ENCODE data around the gene TMEM271. TPM values are rescaled to one million over a fixed set of nuclear protein-coding genes. Genes with fewer than 3 reads are reported as not detected.

The TMEM271 gene
- total and polyA plus RNA-seq, 2 donors (not counting 3 experiments of a cell fraction or from before 2014, with no cell fraction given), result not detected

DNA sequence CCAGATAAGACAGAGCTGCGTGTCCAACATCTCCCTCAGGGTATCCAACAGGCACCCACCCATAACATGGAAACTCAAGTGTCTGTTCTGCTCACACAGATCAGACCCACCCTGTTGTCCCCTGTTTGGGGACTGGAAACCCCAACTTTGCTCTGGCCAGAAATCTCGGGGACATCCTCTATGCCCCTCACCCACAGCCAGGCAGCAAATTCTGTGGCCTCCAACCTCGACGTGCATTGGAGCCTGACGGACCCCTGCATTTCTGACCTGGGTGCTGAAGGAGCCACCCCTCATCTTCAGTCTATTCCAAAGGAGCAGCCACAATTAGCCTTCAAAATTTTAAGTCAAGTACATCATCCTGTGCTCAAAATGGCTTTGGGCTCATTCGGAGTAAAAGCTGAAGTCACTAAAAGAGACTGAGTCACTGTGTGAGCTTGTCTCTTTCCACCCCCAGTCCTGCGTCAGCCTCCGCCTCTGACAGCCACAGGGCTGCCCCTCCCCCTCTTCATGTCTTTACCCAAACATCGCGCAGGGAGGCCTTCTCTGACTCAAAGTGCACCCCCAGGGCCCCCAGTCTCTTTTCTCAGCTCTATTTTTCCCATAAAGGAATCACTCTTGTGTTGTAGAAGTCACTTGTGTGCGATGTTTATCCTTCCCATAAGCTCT is 24.9 kb upstream of the TMEM271 start:
- Histone ChIP-seq H4K20me1 (replicated peaks; ENCODE audit: control insufficient read depth, extremely low read depth, insufficient read depth, low read length) (no peaks in the 10 kb centered on the region), H3K4me2 (ENCODE audit: insufficient read depth, low read length) (no peak overlapping the region), H3K79me2 (ENCODE audit: control insufficient read depth, insufficient read depth, low read length) (no peaks in the 10 kb centered on the region), H3K36me3 (ENCODE audit: control insufficient read depth in 2 of 2, extremely low read depth in 1 of 2, insufficient read depth in 2 of 2, low read length in 2 of 2) (no peaks in the 10 kb centered on the region), H3K9me1 (replicated peaks; ENCODE audit: control insufficient read depth, extremely low read depth, insufficient read depth, low read length) (no peaks in the 10 kb centered on the region), H2AFZ (ENCODE audit: low read depth, low read length) (no peak overlapping the region), H3K4me1 (ENCODE audit: control insufficient read depth, extremely low read depth, insufficient read depth, low read length) (no peaks in the 10 kb centered on the region), H3K9me3 (replicated peaks; ENCODE audit: control insufficient read depth, insufficient read depth, low read length) (no peaks in the 10 kb centered on the region), H3K9ac (replicated peaks; ENCODE audit: extremely low read depth, insufficient read depth, low read length) (no peak overlapping the region), H3K27me3 (ENCODE audit: control insufficient read depth in 2 of 2, insufficient read depth in 2 of 2, low read length in 2 of 2) (no peaks in the 10 kb centered on the region), H3K27ac (ENCODE audit: insufficient read depth, low read depth, low read length) (no peak overlapping the region), H3K4me3 (replicated peaks in 1 of 3; ENCODE audit: insufficient read depth in 1 of 3, low read depth in 1 of 3, low read length in 3 of 3) (no peak overlapping the region)
- TF ChIP-seq EZH2 (IDR thresholded peaks at IDR 0.05; ENCODE audit: borderline replicate concordance, low read depth, low read length, severe bottlenecking) (no peak), CTCF (IDR thresholded peaks at IDR 0.05; ENCODE audit: extremely low read depth in 1 of 2, insufficient read depth in 1 of 2, low read depth in 1 of 2, low read length in 2 of 2) (no peak), JUN (IDR thresholded peaks at IDR 0.05; ENCODE audit: borderline replicate concordance, insufficient read depth, insufficient read length, low read depth) (no peak), POLR2AphosphoS5 (IDR thresholded peaks at IDR 0.05; ENCODE audit: insufficient read depth, low read depth, low read length) (no peak), MYC (IDR thresholded peaks at IDR 0.05; ENCODE audit: low read depth, low read length) (no peak), POLR2A (IDR thresholded peaks at IDR 0.05; ENCODE audit: low read depth, low read length) (no peak), MAX (IDR thresholded peaks at IDR 0.05; ENCODE audit: insufficient read depth, insufficient read length) (no peak), FOS (IDR thresholded peaks at IDR 0.05; ENCODE audit: borderline replicate concordance, insufficient read depth, low read length) (no peak), GATA2 (IDR thresholded peaks at IDR 0.05; ENCODE audit: insufficient read depth, insufficient read length, low read depth, low read length) (no peak)
- ChIA-PET CTCF (interaction anchor here (0.8 kb wide), 1 partner anchor 17 kb away, joined by 3 read pairs; no protein-coding TSS in a partner anchor), POLR2A (no interaction called here)
- DNase-seq (ENCODE audit: low read depth, low spot score) (no peak), FAIRE-seq (no peak)
- dilution Hi-C loops (cut with MboI; ENCODE audit: extremely low pct_ligation_motif_present, low sequenced_read_pairs) (no loop called here), intact Hi-C loops (cut with micrococcal nuclease) (no loop called here)
- BruUV-seq (replicated peaks), result no TSS peak

Data from endothelial cell of umbilical vein (primary cell).